HG02970 (cell line): ENCODE measurements around the gene FAM120A.
"Not testable (repeated sequence)": the region's sequence is repeated elsewhere in the genome, so short reads cannot be mapped to it uniquely, and the experiment has no call there.

Experiments
- ATAC-seq: cut with Tn5 transposase; IDR thresholded peaks from one replicate; pipeline ENCODE4 v1.9.1; 2021; ENCODE audit warnings: mild to moderate bottlenecking, moderate library complexity, moderate number of reproducible peaks; ENCODE audit not compliant: unreplicated experiment, low FRiP score

FAM120A gene

GRCh38 chr9:93450945-93451815 lies at the start of gene FAM120A:
Gene FAM120A, plus strand, starts transcription at chr9:93451685. Its CDS starts 231 bp downstream, at chr9:93451916.
- ATAC-seq, result peak; percentile 48

GRCh38 chr9:93406371-93406770 lies 45.1 kb upstream of the FAM120A start:
- ATAC-seq, result no peak

- ATAC-seq, result no peak
Measured at GRCh38 chr9:93413530-93413929, 38.0 kb upstream of the FAM120A start.

GRCh38 chr9:93415176-93415690 lies 36.3 kb upstream of the FAM120A start:
- no peak for ATAC-seq

- no peak for ATAC-seq
Measured at GRCh38 chr9:93416530-93417235, 34.8 kb upstream of the FAM120A start.

- no peak for ATAC-seq
Measured at GRCh38 chr9:93417538-93417937, 33.9 kb upstream of the FAM120A start.

GRCh38 chr9:93419023-93419422 lies 32.5 kb upstream of the FAM120A start:
- ATAC-seq, result no peak

- no peak for ATAC-seq
Measured at GRCh38 chr9:93422977-93423616, 28.4 kb upstream of the FAM120A start.

- no peak for ATAC-seq
Measured at GRCh38 chr9:93427655-93428379, 23.7 kb upstream of the FAM120A start.

- no peak for ATAC-seq
Measured at GRCh38 chr9:93431539-93432105, 19.9 kb upstream of the FAM120A start.

- no peak for ATAC-seq
Measured at GRCh38 chr9:93432964-93433363, 18.5 kb upstream of the FAM120A start.

- no peak for ATAC-seq
Measured at GRCh38 chr9:93434056-93434455, 17.4 kb upstream of the FAM120A start.

- no peak for ATAC-seq
Measured at GRCh38 chr9:93435386-93435785, 16.1 kb upstream of the FAM120A start.

GRCh38 chr9:93436218-93436617 lies 15.3 kb upstream of the FAM120A start:
- ATAC-seq, result no peak

- ATAC-seq, result no peak
Measured at GRCh38 chr9:93436655-93437407, 14.7 kb upstream of the FAM120A start.

GRCh38 chr9:93437996-93438395 lies 13.5 kb upstream of the FAM120A start:
- no peak for ATAC-seq

- ATAC-seq, result not testable (repeated sequence)
Measured at GRCh38 chr9:93439301-93439700, 12.2 kb upstream of the FAM120A start.

GRCh38 chr9:93440896-93441580 lies 10.4 kb upstream of the FAM120A start:
- no peak for ATAC-seq

- ATAC-seq, result no peak
Measured at GRCh38 chr9:93446073-93446472, 5.4 kb upstream of the FAM120A start.
